ENCODE results near the gene CCDC187.

CCDC187 gene

DNA sequence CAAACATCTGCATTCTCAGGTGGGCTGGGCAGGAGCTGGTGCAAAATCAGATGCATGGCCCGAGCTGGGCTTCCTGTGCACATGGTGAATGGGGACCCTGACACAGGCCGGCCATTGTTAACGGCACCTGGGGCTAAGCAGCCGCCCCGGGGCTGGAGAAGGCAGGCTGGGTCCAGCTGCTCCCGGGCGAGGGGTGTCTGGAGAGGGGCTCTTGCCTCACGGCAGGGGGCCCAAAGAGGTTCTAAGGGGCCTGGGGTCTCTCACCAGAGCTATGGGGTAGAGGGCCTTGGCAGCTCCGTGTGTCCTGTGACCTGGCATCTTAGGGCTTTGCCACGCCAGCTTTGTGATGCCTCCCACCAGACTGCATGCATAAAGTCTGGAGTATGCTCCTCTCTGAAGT, 53.2 kb downstream of the CCDC187 start:
- no peak for DNase-seq

DNA sequence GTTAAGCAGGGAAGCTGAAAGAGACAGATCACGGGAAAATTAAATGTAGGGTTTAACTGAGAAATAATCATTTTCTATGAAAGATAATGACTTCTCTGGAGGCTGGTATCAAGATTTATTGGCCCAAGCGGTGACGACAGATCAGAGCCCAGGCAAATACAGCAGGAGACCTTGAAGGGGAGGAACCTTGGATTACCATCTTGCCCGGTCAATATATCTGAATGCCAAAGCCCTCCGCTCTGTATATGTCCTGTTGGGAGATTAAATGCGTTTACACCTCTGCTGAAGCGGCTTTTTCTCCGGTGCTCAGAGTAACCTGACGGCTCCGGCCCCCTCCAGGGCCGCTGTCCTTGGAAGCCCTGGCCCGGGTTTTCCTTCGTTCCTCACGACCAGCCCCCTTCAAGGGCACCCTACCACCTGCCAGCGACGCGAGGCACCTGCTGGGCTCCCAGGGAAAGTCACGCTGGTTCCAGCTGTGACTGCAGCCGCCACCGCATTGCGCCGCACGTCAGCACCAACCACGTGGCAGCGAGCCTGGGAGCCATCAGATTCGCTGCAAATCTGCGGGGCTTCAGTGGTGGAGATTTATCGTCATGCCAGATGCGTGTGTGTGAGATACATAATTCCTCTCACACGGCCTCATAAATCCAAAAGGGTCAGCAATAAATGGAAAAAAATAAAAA, 53.9 kb downstream of the CCDC187 start:
- peak; percentile 53 for DNase-seq

DNA sequence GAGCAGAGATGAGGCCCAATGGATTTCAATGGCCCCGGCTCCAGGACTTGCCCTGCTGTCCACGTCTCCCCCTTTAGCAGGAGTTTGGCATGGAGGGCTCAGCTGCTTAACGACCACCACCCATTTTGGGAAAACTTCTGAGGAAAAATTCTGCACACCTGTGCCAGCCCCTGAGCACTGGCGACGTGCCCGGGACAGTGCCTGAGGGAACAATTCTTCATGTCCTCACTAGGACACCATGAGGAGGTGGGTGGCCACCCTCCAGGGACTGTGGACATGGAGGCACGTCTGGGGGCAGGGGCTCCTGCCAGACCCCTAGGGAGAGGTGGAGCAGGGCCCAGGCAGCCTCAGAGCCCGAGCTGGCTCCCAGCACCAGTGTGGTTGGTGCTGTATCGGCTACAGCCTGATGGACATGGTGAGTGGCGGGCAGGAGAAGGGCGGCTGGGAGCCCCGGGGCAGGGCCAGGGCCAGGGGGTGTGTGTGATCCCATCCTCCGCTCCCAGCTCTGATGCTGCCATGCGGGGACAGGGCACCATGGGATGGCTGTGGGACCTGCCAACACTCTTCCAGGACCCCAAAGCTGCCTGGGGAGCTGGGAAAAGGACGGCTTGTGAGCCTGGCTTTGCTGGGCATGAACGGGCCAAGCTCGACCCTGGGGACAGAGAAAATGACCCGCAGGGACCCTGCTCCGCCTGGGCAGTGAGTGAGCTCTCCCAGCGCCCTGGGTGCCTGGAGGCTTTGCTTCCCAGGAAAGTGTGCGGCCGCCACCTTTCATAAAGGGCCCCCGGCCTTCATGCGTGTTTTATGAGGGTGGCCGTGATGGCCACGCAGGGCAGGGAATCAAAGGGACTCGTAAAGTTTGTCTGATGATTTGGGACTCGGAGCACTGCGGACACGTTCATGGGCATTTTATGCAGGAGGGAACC, 54.7 kb downstream of the CCDC187 start:
- no peak for DNase-seq

DNA sequence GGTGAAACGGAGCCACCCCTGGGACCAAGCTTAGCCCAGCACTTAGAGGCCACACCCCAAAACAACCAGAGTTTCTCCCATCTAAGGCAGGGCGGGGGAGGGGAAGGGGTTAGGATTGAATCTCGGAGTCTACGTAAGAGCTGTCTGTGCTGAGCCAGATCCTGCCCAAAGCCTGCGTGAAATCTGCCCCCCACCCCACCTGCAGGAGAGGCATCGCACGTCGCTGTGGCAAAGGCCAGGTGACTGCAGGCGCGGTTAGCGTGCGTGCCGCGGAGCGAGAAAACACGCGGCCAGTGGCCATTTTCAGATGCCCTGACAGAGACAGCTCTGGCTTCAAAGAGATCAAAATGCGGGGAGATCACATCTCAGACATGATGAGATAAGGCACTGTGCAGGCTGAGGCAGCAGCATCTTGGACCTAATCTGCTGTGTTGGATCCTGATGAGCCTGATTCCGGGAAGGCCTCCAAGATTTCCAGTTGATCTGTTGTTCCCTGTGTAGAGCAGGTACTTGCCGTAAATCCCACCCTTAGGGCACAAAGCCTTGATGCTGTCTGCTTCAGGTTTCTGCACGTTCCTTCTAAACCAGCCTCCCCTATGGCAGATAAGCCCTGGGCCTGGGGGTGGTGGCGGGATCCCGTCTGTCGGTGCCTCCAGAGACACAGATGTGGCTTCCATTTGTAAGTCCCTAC, 55.8 kb downstream of the CCDC187 start:
- no peak for DNase-seq

DNA sequence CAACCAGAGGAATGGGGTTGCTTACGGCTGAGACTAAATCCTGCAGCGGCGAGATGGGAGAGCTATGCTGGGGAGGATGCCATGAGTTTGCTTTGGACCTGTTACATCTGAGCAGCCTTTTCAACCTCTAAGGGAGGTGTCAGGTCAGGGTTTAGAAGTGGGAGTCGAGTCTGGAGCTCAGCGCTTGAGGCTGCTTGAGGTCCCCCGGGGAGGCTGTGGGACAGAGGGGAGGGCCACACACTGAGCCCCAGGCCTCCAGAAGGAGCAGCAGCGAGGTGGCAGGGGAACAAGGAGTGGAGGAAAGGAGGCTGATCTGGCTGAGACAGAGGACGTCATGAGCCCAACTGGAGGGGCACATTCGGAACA, 56.4 kb downstream of the CCDC187 start:
- DNase-seq: no peak

DNA sequence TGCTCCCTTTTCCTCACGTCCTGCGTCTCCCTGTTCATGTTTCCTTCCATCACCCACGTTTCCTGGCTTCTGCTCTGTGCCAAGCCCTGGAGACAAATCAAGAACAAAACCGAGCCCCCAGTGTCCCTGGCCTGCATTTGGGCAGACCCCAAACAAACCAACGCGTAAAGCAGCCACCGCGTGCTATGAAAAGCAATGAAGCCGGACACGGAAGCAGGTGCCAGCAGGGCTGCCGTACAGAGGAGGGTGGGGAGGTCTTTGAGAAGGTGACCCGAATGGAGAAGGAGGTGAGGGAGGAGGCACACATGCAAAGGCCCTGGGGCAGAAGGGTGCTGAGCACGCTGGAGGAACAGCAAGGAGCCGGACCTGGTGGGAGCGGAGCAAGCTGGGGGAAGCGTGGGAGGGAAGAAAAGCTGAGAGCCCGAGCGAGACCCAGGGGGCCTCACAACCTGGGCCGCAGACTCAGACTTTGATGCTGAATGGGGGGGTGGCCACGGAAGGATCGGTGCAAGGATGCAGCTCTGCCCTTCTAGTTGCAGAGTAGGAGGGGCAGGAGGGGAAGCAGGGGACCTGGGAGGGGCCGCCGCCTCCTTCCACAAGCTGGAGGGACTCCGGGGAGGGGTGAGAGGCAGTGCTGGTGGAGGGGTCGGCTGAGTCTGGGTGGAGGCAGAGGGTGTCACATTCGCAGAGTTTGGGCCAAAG, 56.9 kb downstream of the CCDC187 start:
- no peak for DNase-seq

DNA sequence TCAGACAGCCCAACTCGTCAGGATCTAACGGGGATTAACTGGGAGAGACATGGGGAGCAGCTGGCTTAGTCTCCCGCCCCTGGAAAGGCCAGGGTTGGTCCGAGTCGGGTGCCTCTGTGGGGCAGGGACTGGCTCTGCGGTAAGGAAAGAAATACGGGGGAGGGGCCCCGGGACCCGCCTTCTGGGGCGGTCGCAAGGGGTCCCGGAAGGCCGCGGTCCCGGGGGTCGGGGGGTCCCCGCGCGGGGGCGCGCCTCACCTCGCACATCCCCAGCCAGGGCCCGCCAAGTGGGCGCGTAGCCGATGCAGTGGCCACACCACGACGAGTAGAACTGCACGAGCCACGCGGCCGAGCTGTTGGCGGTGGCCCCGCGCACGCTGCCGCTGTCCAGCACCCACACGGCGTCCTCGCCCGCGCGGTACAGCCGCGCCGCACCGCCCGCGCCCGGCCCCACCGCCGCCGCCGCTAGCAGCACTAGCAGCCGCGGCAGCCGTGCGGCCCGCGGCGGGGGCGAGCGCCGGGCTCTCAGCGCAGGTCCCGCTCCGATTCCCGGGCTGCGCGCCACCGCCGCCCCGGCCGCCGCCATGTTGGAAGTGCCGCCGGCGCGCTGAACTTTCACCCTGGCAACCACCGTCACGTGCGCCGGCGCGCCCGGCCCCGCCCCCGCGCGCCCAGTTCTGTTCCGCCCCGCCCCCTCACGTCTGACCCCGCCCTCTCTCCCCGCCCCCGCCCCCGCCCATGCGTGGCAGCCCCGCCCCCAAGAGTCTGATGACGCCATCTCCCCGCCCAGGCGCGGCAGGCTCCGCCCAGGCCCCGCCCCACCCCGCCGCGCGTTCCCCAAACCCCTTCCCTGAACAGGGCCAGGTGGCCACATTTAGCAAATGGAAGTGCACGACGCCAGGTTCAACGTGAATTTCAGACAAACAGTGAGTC, 58.4 kb downstream of the CCDC187 start, which contains the start of gene QSOX2:
Gene QSOX2 (minus strand): TSS at position 594 of the 932 bp plus-strand sequence. CDS start 9 bp downstream, at position 585.
- no peak for DNase-seq

DNA sequence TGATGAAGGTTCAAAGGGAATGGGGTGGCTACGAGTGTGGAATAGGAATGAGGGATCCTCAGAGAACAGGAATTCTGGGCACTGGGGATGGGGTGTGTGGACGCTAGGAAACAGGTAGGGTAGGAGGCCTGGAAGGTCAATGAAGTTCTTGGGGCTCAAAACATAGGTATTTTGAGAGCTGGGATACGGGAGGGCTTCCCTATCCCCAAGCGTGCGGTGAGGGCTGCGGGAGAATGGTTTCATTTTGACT, 59.0 kb downstream of the CCDC187 start:
- no peak for DNase-seq

DNA sequence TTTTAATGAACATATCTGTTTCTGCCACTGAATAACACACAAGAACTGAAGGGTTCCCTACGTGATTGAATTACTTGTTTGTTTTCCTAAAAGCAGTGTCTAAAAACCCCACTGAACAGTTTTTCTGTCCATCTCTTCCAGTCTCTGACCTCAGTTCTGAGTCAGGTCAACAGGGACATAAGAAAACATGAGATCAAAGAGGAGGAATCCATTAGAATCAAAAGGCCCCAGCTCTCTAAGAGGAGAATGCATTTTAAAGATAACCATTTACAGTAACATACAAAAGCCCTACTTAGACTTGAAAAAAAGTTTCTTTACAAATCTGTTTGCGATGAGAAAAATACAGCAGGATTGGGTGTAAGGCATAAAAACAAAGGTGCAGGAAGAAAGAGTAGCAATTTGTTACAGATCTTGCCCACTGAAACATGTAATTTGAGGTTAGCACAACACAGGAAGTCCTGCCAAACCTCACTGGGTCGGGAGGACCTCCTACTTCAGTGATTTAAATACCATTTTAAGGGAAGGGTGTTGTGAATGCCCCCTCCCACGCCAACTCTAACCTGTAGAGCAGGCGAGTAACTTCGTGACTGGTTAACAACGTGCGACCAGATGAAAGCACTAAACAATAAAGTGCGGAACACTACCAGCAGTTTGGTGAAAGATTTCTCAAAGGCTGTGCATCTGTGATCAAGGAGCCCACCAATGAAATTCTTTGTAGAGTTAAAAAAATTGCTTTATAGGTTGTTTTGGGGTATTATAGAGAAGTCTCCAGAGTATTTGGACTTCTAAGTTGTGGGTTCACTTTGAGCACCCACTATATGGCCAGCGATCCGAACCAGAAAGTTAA, 59.5 kb downstream of the CCDC187 start:
- DNase-seq: no peak

DNA sequence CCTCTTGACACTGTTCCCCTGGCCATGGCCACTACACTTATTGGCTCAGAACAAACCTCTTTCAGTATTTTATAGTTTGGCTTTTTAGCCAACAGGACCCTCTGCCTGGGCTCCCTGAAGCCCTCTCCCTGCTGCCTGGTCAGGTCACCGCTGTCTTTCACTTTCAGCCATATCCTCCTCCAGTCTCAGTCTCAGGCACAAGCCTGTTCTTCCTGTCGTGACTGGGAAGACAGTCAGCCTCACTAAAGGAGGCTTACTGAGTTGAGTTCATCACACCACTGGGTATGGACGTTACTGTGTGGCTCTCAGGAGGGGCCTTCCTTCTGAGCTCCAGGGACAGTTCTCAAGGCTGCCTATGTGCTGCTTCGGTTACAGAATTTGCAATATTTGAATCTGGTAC, 60.3 kb downstream of the CCDC187 start:
- DNase-seq: no peak

DNA sequence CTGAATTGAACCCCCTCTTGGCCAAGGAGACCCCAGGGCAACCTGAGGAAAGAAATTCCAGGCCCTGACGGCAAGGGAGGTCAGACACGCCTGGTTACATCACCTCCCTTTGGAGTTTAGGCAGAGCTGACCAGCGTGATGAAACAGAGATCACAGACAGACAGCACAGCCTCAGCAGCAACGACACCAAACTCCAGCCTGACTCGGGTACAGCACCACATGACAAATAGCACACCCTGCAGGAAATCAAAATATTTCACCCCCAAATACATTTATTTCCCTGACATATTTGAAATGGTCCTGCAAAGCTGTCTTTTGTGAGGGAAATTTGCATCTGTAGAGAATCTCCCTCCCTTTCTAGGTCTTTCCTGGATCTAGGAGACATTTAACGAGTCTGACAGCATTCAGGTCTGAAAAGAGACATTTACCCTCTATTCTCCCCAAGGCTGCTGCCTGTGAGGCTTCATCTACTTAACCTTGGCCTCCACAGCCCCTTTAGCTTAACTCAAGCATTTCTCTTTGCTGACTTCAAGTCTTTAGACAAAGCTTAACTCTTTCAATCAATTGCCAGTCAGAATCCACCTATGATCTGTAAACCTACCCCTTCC, 60.9 kb downstream of the CCDC187 start:
- no peak for DNase-seq

DNA sequence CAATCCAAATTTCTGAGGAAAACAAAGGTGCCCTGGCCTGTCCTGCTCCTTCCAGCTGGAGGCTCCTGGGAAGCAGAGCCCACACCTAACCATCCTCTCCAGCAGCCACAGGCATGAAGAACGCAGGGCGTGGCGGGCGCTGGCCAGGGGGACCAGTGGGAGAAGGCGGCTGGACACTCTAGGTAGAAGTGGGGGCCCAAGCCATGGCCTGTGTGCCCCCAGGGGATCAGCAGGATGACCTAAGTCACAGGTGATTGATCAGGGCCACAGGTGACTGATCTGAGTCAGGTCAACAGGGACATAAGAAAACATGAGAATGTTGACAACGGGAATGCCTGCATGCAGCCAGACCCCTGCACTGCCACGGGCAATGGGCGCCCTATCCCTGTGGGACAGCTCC, 61.6 kb downstream of the CCDC187 start:
- no peak for DNase-seq

DNA sequence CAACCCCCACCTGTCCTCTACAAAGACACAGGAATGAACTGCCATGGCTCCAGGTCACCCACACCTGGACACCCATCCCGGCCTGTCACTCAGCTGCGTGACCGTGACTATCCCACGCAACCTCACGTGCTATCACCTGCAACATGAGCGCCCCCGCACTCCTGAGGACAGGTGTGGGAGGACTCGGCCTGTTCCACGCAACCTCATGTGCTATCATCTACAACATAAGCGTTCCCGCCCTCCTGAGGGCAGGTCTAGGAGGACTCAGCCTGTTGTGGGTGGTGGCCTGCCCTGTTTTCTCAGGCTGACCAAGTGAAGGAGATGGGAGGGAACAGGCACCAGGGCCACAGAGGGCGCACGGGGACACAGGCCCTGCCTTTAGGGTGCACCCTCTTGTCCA, 62.4 kb downstream of the CCDC187 start:
- no peak for DNase-seq

DNA sequence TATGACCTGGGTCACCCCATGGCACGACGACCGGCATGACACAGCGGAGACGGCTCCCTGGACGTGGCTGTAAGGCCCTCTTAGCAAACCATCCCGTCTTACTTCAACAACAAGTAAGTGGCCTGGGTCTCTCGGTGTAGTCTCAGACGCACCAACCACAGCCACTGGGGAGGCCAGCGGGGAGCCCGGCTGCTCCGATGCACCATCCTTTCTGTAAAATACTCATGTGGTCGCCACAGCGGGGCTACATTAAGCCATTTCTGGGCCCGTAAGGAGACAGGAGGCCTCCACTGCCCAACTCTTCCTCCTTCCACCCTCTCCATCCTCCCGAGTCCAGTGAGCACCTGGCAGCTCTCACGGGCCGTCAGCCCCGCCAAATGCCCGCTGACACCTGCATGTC, 63.0 kb downstream of the CCDC187 start:
- no peak for DNase-seq

DNA sequence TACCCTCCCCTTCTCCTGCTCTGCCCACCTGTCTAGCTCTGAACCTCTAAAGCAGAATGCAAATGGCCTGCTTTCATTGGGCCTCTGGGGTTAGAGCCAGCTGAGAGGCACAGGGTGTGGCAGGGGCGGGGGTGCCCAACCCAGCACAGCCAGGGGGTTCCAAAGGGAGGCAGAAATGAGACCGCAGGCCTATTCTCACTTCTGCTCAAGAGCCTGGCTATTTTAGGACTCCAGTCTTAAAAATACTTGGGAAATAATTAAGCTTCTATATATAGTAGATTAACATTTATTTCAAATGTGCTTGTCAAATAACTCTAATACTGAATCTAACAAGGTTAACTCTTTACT, 63.9 kb downstream of the CCDC187 start:
- DNase-seq: no peak

DNA sequence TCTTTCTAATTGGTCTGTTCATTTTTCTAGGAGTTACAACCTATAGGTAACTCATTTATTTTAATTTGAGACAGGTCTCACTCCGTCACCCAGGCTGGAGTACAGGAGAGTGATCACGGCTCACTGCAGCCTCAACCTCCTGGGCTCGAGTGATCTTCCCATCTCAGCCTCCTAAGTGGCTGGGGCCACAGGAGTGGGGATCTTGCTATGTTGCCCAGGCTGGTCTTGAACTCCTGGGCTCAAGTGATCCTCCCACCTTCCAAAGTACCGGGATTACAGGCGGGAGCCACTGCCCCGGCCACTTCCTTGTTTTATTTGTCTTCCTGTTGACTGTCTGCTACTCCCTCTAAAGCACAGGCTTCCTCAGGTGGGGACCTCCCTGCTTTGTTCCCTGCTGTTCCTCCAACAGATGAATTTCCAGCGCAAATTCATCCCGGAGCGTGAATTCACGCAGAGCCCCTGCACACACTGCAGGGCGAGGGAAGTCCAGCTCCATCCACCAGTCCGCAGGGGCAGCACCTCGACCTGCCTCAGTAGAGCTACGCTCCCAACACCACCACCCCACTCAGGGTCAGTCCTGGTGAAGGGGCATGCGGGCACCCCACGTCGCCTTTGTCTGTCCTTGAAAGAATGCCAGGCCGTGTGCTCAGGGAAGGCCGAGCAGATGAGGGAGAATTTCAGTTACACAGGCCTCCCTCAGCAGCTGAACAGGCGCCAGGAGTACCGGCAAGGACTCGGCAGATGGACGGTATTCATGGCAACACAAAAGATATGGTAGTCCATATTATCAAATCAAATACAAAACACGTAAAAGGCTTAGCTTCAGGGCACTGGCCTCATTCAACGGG, 64.5 kb downstream of the CCDC187 start:
- DNase-seq: peak; percentile 61

DNA sequence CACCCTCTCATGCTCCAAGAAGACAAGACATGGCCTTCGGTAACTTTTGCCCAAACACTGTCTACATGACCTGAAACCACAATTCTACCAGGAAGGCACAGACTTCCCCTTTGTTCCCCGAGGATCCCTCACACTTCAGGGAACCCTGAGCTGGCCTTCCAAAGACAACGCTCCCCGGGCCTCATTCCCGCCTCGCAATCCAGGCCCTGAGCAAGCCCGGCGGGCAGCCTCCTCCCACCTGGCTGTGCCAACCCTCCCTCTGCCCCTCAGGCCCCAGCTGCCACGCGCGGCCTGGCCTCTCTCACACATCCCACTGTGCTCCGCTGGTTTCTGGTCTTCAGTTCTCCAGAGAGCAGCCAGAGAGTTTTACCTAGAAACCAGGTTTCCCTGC, 65.6 kb downstream of the CCDC187 start:
- DNase-seq: no peak

DNA sequence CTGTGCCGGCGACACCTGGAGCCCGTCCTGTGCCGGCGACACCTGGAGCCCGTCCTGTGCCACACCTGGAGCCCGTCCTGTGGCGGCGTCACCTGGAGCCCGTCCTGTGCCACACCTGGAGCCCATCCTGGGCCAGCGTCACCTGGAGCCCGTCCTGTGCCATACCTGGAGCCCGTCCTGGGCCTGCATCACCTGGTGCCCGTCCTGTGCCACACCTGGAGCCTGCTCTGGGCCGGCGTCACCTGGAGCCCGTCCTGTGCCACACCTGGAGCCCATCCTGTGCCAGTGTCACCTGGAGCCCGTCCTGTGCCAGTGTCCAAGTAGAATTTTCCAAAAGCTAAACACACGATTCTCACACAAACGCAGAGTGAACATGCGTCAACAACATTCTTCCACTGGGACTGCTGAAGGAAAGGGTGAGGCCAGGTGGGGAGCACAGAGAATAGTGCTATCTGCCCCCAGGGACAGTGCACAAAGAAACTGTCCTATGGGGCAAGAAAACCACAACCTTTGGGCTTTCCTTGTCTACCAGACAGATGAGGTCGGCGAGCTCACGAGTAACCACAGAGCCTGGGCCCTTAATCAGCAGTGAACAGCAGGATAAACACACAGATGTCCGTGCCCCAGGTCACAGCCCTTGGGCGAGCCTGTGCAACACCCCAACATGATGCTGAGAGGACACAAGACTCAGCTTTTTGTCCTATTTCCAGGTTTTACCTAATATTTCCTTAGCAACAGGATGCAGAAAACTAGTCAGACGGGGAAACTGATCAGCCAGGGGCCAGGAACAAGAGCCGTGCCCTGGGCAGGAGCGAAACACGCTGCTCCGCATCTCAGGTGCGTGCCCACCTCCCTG, 66.2 kb downstream of the CCDC187 start:
- DNase-seq: no peak

Data from NCI-H524 treated with DMSO at 0.1 percent for 48 hours (cell line).